K562 (cell line): ENCODE data around the gene IZUMO4. TPM values are rescaled to one million over a fixed set of nuclear protein-coding genes. Genes with fewer than 3 reads are reported as not detected.

Source experiments
- CEBPB ChIP-seq: fragments of 450-650 bp; IDR thresholded peaks from 2 replicates; pipeline ENCODE4 v1.6.1; 2016; ENCODE audit warnings: missing genetic modification characterization, missing compliant biosample characterization
- DMBX1 ChIP-seq: fragments of 250-450 bp; sonication (Bioruptor Pico); IDR thresholded peaks from 2 replicates; pipeline ENCODE4 v1.8.0; 2022; ENCODE audit warnings: inconsistent platforms, mild to moderate bottlenecking, moderate library complexity, borderline replicate concordance
- MAFF ChIP-seq: IDR thresholded peaks from 2 replicates; pipeline ENCODE4 v1.6.1; 2012; ENCODE audit warnings: low read length, improper control_type of control experiment
- MAZ ChIP-seq, 2 experiments: fragments of 450-650 bp in 1 of 2; sonication (generic) in 1 of 2; formaldehyde crosslinking; IDR thresholded peaks in 1 of 2; conservative IDR thresholded peaks in 1 of 2; 2 replicates each; pipeline versions ENCODE4 v1.4.0 to v1.5.0; 2020; ENCODE audit warnings: mild to moderate bottlenecking in 1 of 2, missing genetic modification reagents in 1 of 2
- NFYB ChIP-seq: IDR thresholded peaks from 2 replicates; pipeline ENCODE4 v1.6.1; 2011; ENCODE audit warnings: mild to moderate bottlenecking, moderate library complexity; ENCODE audit not compliant: insufficient read length; ENCODE audit errors: extremely low read depth
- NR4A1 ChIP-seq, 2 experiments: fragments of 250-450 bp in 1 of 2; fragments of 450-650 bp in 1 of 2; sonication (Bioruptor Pico) in 1 of 2; IDR thresholded peaks; 2 replicates each; pipeline versions ENCODE4 v1.4.0 to v1.6.1; 2016 to 2020; ENCODE audit warnings: mild to moderate bottlenecking in 2 of 2, missing compliant biosample characterization in 1 of 2, missing genetic modification characterization in 1 of 2, moderate library complexity in 1 of 2
- RFX1 ChIP-seq: fragments of 450-650 bp; IDR thresholded peaks from 2 replicates; pipeline ENCODE4 v1.6.1; 2016; ENCODE audit warnings: mild to moderate bottlenecking, moderate library complexity
- TEAD1 ChIP-seq, 2 experiments: fragments of 450-650 bp in 1 of 2; sonication (generic) in 1 of 2; formaldehyde crosslinking; IDR thresholded peaks; 2 replicates each; pipeline versions ENCODE4 v1.4.0 to v1.8.0; 2020 to 2022; ENCODE audit warnings: mild to moderate bottlenecking in 2 of 2, missing genetic modification reagents in 1 of 2
- TGIF2 ChIP-seq: sonication (generic); formaldehyde crosslinking; IDR thresholded peaks from 2 replicates; pipeline ENCODE4 v1.8.1; 2022; ENCODE audit warnings: mild to moderate bottlenecking, missing genetic modification reagents, moderate library complexity
- ZBTB33 ChIP-seq: sonication (generic); formaldehyde crosslinking; IDR thresholded peaks from 2 replicates; pipeline ENCODE4 v1.8.1; 2023; ENCODE audit warnings: mild to moderate bottlenecking, missing genetic modification reagents
- ZBTB43 ChIP-seq: sonication (generic); formaldehyde crosslinking; IDR thresholded peaks from 2 replicates; pipeline ENCODE4 v1.8.0; 2023; ENCODE audit warnings: mild to moderate bottlenecking, missing genetic modification reagents
- ZNF165 ChIP-seq: fragments of 250-450 bp; sonication (Bioruptor Pico); IDR thresholded peaks from 2 replicates; pipeline ENCODE4 v1.4.0; 2020; ENCODE audit warnings: borderline replicate concordance
- ZNF318 ChIP-seq, 2 experiments: fragments of 450-650 bp; IDR thresholded peaks; 2 replicates each; pipeline ENCODE4 v1.6.1; 2016; ENCODE audit warnings: mild to moderate bottlenecking in 2 of 2, borderline replicate concordance in 1 of 2, low read depth in 1 of 2, moderate library complexity in 1 of 2
- polyA plus RNA-seq, 8 experiments: library from polyadenylated mRNA; depleted of rRNA in 4 of 8; stranded (reverse) in 5 of 8; unstranded in 3 of 8; fragments of >200 nt; fragmentation: Nextera tagmentation in 2 of 8; fragmentation: Illumina TruSeq in 1 of 8; extraction: Ambion mirVana in 2 of 8; extraction: Trizol in 1 of 8; gene quantifications; 2 replicates each; pipeline versions ENCODE4 v1.2.1 to v1.2.3, GENCODE V29; 2011 to 2014; ENCODE audit warnings: inconsistent platforms in 1 of 8, missing spikeins in 1 of 8
- total RNA-seq, 7 experiments: library from RNA; depleted of rRNA in 6 of 7; stranded (reverse); fragments of >200 nt in 6 of 7; fragmentation: Illumina TruSeq in 2 of 7; extraction: Trizol in 2 of 7; gene quantifications; 2 replicates each; pipeline versions ENCODE4 v1.2.1 to v1.2.3, GENCODE V29; 2011 to 2021; ENCODE audit warnings: low replicate concordance in 1 of 7

Gene IZUMO4
- total and polyA plus RNA-seq, 9 of the 15 experiments (the other 6 are each of a cell fraction or from before 2014, with no cell fraction given): 0.07 to 3.9 (median 1.2) TPM

- TF ChIP-seq ZNF318 (IDR thresholded peaks at IDR 0.05; ENCODE audit: borderline replicate concordance in 1 of 2, low read depth in 1 of 2) (no peak), ZNF165 (CRISPR knock-in tag) (no peak), ZBTB33 (CRISPR knock-in tag) (no peak), MAZ (CRISPR knock-in tag; conservative IDR thresholded peaks at IDR 0.05 in 1 of 2, IDR thresholded peaks at IDR 0.05 in 1 of 2) (no peak), TGIF2 (CRISPR knock-in tag) (no peak), CEBPB (tag) (no peak), MAFF (no peak), ZBTB43 (no peak), NFYB (no peak), TEAD1 (CRISPR knock-in tag; IDR thresholded peaks at IDR 0.05) (no peak), DMBX1 (CRISPR knock-in tag) (peak; percentile 48; the same call in 1 of the 2 replicates), RFX1 (no peak), NR4A1 (CRISPR knock-in tag; IDR thresholded peaks at IDR 0.05) (no peak), NR4A1 (tag; IDR thresholded peaks at IDR 0.05) (0 out of 2 replicates have a peak, but pooled peaks have one; percentile 16)
Measured at GRCh38 chr19:2057484-2058469, 38.9 kb upstream of the IZUMO4 start (continued).
